CD4-positive, CD25-positive, alpha-beta regulatory T cell (primary cell): Measurements from ENCODE around the gene ARL4A. TPM values are rescaled to one million over a fixed set of nuclear protein-coding genes. Genes with fewer than 3 reads are reported as not detected.
"Not testable (repeated sequence)": the region's sequence is repeated elsewhere in the genome, so short reads cannot be mapped to it uniquely, and the experiment has no call there.

Source experiments
- ATAC-seq, 2 donors: fragments of 150-1000 bp; cut with Tn5 transposase; one replicate each; pipeline ENCODE4 v1.10.0; 2021; ENCODE audit warnings: low read depth in 2 of 2, moderate number of reproducible peaks in 2 of 2, moderate library complexity in 1 of 2
- DNase-seq, 3 donors: peaks; one replicate each; pipeline versions ENCODE4 v3.0.0 to v3.0.0-alpha.2; 2012 to 2022; ENCODE audit warnings: mixed read lengths in 1 of 3
- H3K27ac ChIP-seq: one replicate; pipeline ENCODE4 v1.7.0; 2013; ENCODE audit warnings: mild to moderate bottlenecking, low read length; ENCODE audit not compliant: insufficient read depth, poor library complexity, severe bottlenecking
- H3K27me3 ChIP-seq: one replicate; pipeline ENCODE4 v1.7.0; 2013; ENCODE audit warnings: low read length; ENCODE audit not compliant: control insufficient read depth, insufficient read depth
- H3K36me3 ChIP-seq: one replicate; pipeline ENCODE4 v1.7.0; 2013; ENCODE audit warnings: mild to moderate bottlenecking, low read length, moderate library complexity; ENCODE audit not compliant: control insufficient read depth, insufficient read depth
- H3K4me1 ChIP-seq: 2 replicates; pipeline ENCODE4 v1.7.0; 2013; ENCODE audit warnings: mild to moderate bottlenecking, low read length; ENCODE audit not compliant: insufficient read depth, control insufficient read depth, poor library complexity, severe bottlenecking
- H3K4me3 ChIP-seq: one replicate; pipeline ENCODE4 v1.7.0; 2013; ENCODE audit warnings: low read depth, mild to moderate bottlenecking, low read length, moderate library complexity
- H3K9me3 ChIP-seq, 2 experiments: 1 replicate in 1 of 2; 2 replicates in 1 of 2; pipeline ENCODE4 v1.7.0; 2013; ENCODE audit warnings: low read length in 2 of 2, mild to moderate bottlenecking in 1 of 2, moderate library complexity in 1 of 2; ENCODE audit not compliant: control insufficient read depth in 2 of 2
- H3K27ac Mint-ChIP-seq, 3 donors: one replicate each; pipeline ENCODE4 v1.8.0; 2020 to 2022; ENCODE audit warnings: mild to moderate bottlenecking in 3 of 3, mixed read lengths in 3 of 3, moderate library complexity in 2 of 3
- H3K27me3 Mint-ChIP-seq: one replicate; pipeline ENCODE4 v1.8.0; 2022; ENCODE audit warnings: mild to moderate bottlenecking, mixed read lengths
- H3K36me3 Mint-ChIP-seq: one replicate; pipeline ENCODE4 v1.8.0; 2020; ENCODE audit warnings: mixed read lengths
- H3K4me1 Mint-ChIP-seq, 4 donors: one replicate each; pipeline ENCODE4 v1.8.0; 2020 to 2022; ENCODE audit warnings: mixed read lengths in 4 of 4, mild to moderate bottlenecking in 1 of 4
- H3K4me3 Mint-ChIP-seq, 4 donors: one replicate each; pipeline ENCODE4 v1.8.0; 2020 to 2022; ENCODE audit warnings: mild to moderate bottlenecking in 4 of 4, mixed read lengths in 4 of 4, moderate library complexity in 3 of 4
- H3K9me3 Mint-ChIP-seq, 7 donors: one replicate each; pipeline ENCODE4 v1.8.0; 2020 to 2022; ENCODE audit warnings: mixed read lengths in 7 of 7, mild to moderate bottlenecking in 3 of 7, moderate library complexity in 2 of 7
- polyA plus RNA-seq, 4 donors: library from polyadenylated mRNA; unstranded; fragments of 300-500 nt; fragmentation: Illumina TruSeq; gene quantifications; one replicate each; pipeline ENCODE4 v1.2.3, GENCODE V29; 2021
- total RNA-seq: library from RNA; stranded (reverse); gene quantifications from one replicate; pipeline ENCODE4 v1.2.3, GENCODE V29; 2022

Gene ARL4A
- total and polyA plus RNA-seq, 5 donors from 2014 or later, result 28.6 to 52.0 (median 34.1) TPM

DNA sequence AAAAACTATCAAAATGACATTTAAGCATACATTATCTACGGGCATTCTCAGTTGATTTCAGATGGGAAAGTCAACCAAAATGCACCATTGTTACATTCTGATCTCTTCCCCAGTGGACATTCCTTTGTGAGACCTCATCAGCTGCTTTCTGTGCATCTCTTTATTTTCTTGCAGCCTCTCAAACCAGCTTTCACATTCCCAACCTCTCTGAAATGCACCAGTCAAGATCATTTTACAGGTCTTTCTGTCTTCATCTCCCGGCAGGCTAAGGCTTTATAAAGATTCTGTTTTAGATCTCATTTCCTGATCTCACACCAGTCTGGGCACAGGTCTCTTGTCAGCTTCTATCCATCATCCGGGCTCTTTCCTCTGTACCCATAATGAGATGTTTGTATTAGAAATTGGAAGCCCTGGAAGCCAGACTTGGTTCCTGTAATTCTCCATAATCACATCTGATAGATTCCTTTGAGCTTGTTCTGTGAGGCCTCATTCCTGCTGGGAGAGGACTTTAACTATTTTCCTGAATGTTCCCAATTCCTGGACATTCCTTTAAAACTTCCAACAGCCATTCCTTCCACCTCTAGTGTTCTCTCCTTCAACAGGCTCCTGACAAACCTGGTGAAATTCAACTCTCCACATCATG lies 44.3 kb upstream of the ARL4A start:
- Mint-ChIP-seq H3K36me3 (no peaks in the 10 kb centered on the region), H3K9me3 (no peaks in the 10 kb centered on the region), H3K4me1 (peaks cover 0 to 4% (median 2%) of the 10 kb centered on the region in 4 donors), H3K27ac (no peak overlapping the region), H3K27me3 (no peaks in the 10 kb centered on the region), H3K4me3 (no peak overlapping the region)
- Histone ChIP-seq H3K9me3 (no peaks in the 10 kb centered on the region), H3K4me1 (no peaks in the 10 kb centered on the region), H3K4me3 (no peak overlapping the region), H3K27ac (no peak overlapping the region), H3K27me3 (peaks cover 3% of the 10 kb centered on the region), H3K36me3 (no peaks in the 10 kb centered on the region)
- DNase-seq, result no peak
- no peak for ATAC-seq

DNA sequence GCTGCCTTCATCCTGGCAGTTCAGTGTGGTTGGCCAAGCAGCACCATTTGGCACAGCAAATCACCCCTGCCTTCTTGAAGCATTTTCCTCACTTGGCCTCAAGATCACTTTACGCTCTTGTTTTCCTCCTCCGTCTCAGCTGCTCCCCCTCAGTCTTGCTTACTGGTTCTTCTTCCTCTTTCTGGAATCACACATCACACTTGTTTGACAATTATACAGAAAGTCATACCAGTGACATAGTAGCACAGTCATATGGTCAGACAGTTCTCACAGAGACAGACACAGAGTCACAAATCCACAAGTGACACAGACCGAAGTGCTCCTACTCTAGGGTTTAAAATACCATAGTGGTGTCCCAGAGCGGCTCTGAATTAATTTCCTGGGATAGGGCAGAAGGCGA lies 43.8 kb upstream of the ARL4A start:
- no peaks in the 10 kb centered on the region for H3K9me3 Mint-ChIP-seq
- no peaks in the 10 kb centered on the region for H3K4me1 ChIP-seq
- no peak overlapping the region for H3K27ac ChIP-seq
- no peak overlapping the region for H3K4me3 ChIP-seq
- H3K27me3 Mint-ChIP-seq, result no peaks in the 10 kb centered on the region
- H3K27me3 ChIP-seq, result peaks cover 3% of the 10 kb centered on the region
- H3K9me3 ChIP-seq, result no peaks in the 10 kb centered on the region
- no peaks in the 10 kb centered on the region for H3K36me3 Mint-ChIP-seq
- no peak for DNase-seq
- no peaks in the 10 kb centered on the region for H3K36me3 ChIP-seq
- peaks cover 0 to 3% (median 1%) of the 10 kb centered on the region in 4 donors for H3K4me1 Mint-ChIP-seq
- no peak overlapping the region for H3K4me3 Mint-ChIP-seq
- ATAC-seq, result no peak
- H3K27ac Mint-ChIP-seq, result no peak overlapping the region

GRCh38 chr7:12645212-12645611 lies 42.2 kb upstream of the ARL4A start:
- H3K27ac ChIP-seq, H3K9me3 ChIP-seq, H3K4me1 Mint-ChIP-seq, H3K27ac Mint-ChIP-seq, H3K27me3 ChIP-seq, H3K4me1 ChIP-seq, DNase-seq, H3K9me3 Mint-ChIP-seq, H3K36me3 ChIP-seq, ATAC-seq, H3K27me3 Mint-ChIP-seq, H3K36me3 Mint-ChIP-seq, H3K4me3 ChIP-seq, H3K4me3 Mint-ChIP-seq: not testable (repeated sequence)

- H3K4me1 Mint-ChIP-seq, result no peaks in the 10 kb centered on the region
- peaks cover 0 to 1% (median 0%) of the 10 kb centered on the region in 7 donors for H3K9me3 Mint-ChIP-seq
- H3K36me3 Mint-ChIP-seq, result no peaks in the 10 kb centered on the region
- no peaks in the 10 kb centered on the region for H3K27me3 Mint-ChIP-seq
- Histone ChIP-seq H3K4me1 (no peaks in the 10 kb centered on the region), H3K27ac (no peak overlapping the region), H3K36me3 (no peaks in the 10 kb centered on the region), H3K4me3 (no peak overlapping the region), H3K27me3 (peaks cover 3% of the 10 kb centered on the region), H3K9me3 (no peaks in the 10 kb centered on the region)
- no peak overlapping the region for H3K27ac Mint-ChIP-seq
- ATAC-seq (no peak), DNase-seq (no peak)
- no peak overlapping the region for H3K4me3 Mint-ChIP-seq
Measured at GRCh38 chr7:12646139-12646538, 41.3 kb upstream of the ARL4A start.

DNA sequence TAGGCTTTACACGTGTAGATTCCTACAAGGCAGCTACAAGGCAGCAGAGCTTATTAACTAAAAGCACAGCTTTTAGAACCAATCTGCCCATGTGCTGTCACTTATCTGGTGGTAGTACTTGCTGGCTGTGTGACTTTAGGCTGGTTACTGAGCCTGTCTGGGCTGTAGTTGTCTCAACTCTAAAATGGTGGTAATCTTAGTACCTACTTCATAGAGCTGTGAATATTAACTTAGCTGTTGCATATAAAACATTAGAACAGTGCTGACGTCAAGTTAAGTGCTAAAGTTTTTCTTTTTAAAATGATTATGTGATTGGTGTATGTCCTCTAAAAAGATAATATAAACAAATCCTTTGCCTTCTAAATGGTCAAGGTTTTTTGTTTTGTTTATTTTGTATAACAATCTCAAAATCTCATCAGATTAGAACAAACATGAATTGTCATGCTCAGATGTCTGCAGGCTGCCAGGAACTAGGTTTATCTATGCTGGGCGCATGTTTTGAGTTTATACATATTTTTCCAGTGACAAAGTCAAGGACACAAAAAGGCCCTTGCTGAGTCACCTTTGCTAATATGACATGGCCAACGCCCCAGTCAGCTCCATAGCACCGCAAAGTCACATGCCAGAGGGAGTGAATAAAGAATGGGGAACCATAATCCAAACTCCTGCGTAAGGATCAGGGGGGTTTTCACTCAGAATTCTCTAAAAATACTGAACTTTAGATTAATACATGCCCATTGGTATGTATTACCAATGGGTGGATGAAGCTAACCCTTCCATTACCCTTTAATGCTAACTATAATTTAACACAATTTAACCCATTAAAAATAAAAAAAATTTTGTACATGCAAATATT lies 39.8 kb upstream of the ARL4A start:
- no peak overlapping the region for H3K4me3 ChIP-seq
- peaks cover 0 to 1% (median 0%) of the 10 kb centered on the region in 7 donors for H3K9me3 Mint-ChIP-seq
- H3K27me3 ChIP-seq, result peaks cover 3% of the 10 kb centered on the region
- H3K9me3 ChIP-seq, result no peaks in the 10 kb centered on the region
- no peaks in the 10 kb centered on the region for H3K4me1 Mint-ChIP-seq
- ATAC-seq (no peak), DNase-seq (no peak)
- H3K27ac ChIP-seq, result no peak overlapping the region
- H3K27ac Mint-ChIP-seq, result no peak overlapping the region
- no peak overlapping the region for H3K4me3 Mint-ChIP-seq
- H3K27me3 Mint-ChIP-seq, result no peaks in the 10 kb centered on the region
- H3K36me3 ChIP-seq, result no peaks in the 10 kb centered on the region
- H3K4me1 ChIP-seq, result no peaks in the 10 kb centered on the region
- H3K36me3 Mint-ChIP-seq, result no peaks in the 10 kb centered on the region

DNA sequence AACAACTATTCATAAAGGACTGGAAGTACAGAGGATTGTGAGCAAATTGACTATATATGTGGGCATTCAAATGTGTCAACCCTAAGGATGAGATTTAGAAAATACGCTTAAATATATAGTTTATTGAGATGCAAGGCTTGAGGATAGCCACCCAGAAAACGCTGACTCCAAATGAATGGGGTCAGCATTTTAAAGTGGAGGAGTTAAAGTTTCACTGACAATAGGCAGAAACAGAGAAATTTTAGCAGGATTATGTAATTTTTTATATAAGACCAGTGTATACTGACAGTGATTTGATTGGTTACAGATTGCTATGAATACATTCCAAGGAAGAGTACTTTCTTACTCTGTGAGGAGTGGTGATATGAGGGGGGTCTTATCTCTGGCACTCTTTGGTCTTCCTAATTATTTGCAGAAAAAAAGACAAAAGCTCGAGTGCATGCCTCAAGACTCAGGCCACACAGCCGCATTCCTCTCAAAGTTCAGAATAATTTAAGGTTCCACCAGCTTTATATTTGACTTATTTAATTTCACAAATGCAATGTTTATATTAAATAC lies 38.6 kb upstream of the ARL4A start:
- no peak overlapping the region for H3K4me3 Mint-ChIP-seq
- Histone ChIP-seq H3K36me3 (no peaks in the 10 kb centered on the region), H3K27me3 (no peaks in the 10 kb centered on the region), H3K4me1 (no peaks in the 10 kb centered on the region), H3K4me3 (no peak overlapping the region), H3K27ac (no peak overlapping the region), H3K9me3 (no peaks in the 10 kb centered on the region)
- no peak for ATAC-seq
- H3K4me1 Mint-ChIP-seq, result no peaks in the 10 kb centered on the region
- no peaks in the 10 kb centered on the region for H3K27me3 Mint-ChIP-seq
- H3K9me3 Mint-ChIP-seq, result peaks cover 0 to 1% (median 0%) of the 10 kb centered on the region in 7 donors
- no peak for DNase-seq
- H3K27ac Mint-ChIP-seq, result no peak overlapping the region
- H3K36me3 Mint-ChIP-seq, result no peaks in the 10 kb centered on the region

DNA sequence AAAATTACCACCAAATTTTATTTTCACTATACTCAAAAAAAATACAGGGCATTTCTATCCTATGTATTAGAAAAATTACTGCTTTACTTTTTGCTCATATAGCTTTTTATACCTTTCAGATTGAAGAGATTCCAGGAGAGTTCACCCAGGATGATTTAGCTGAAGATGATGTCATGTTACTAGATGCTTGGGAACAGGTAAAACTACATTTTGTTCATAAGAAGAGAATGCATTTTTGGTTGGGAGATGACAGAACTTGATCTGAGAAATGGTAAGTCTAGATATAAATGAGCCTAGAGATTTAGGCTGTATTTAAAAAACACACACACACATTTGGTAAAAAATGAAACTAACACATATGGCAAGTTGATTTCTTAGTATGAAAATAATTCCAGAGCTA lies 38.1 kb upstream of the ARL4A start:
- Histone ChIP-seq H3K27me3 (no peaks in the 10 kb centered on the region), H3K27ac (no peak overlapping the region), H3K4me1 (no peaks in the 10 kb centered on the region), H3K4me3 (no peak overlapping the region), H3K36me3 (no peaks in the 10 kb centered on the region), H3K9me3 (no peaks in the 10 kb centered on the region)
- no peaks in the 10 kb centered on the region for H3K36me3 Mint-ChIP-seq
- H3K27ac Mint-ChIP-seq, result no peak overlapping the region
- no peaks in the 10 kb centered on the region for H3K4me1 Mint-ChIP-seq
- H3K9me3 Mint-ChIP-seq, result peaks cover 0 to 1% (median 0%) of the 10 kb centered on the region in 7 donors
- no peaks in the 10 kb centered on the region for H3K27me3 Mint-ChIP-seq
- no peak overlapping the region for H3K4me3 Mint-ChIP-seq
- ATAC-seq, result no peak
- no peak for DNase-seq
